ENCODE results near the gene CUL2.

The CUL2 gene

GRCh38 chr10:35126062-35126529 lies 36.0 kb upstream of the CUL2 start:
- no peaks in the 10 kb centered on the region for H3K9me3 ChIP-seq (ENCODE audit: control insufficient read depth, insufficient read depth, low read depth, low read length)
- TF ChIP-seq ZSCAN30 (tag by site-specific recombination; IDR thresholded peaks at IDR 0.05) = peak; percentile 7; the same call in 1 of the 2 replicates
- no peak for TF ChIP-seq ZNF341 (tag by site-specific recombination; IDR thresholded peaks at IDR 0.05; ENCODE audit: low read depth)
- 0 out of 2 replicates have a peak, but pooled peaks have one; percentile 13 for TF ChIP-seq ZNF292 (tag by site-specific recombination; IDR thresholded peaks at IDR 0.05; ENCODE audit: borderline replicate concordance, low read depth)
- TF ChIP-seq ZNF121 (tag by site-specific recombination; IDR thresholded peaks at IDR 0.05) = peak; percentile 9; the same call in 1 of the 2 replicates
- TF ChIP-seq ZNF394 (tag by site-specific recombination; IDR thresholded peaks at IDR 0.05; ENCODE audit: borderline replicate concordance) = peak; percentile 12; the same call in 1 of the 2 replicates
- H3K4me1 ChIP-seq (ENCODE audit: control insufficient read depth, insufficient read depth, low read length) = peaks cover 5% of the 10 kb centered on the region; the same call in 1 of the 2 replicates
- ChIA-PET POLR2A (interaction anchor here (0.5 to 3.6 kb wide), 13 partner anchors 9 to 467 kb away, joined by 3 to 47 read pairs (median 4); partner anchors contain the start of gene CUL2), CTCF (interaction anchor here (0.6 to 4.2 kb wide), 16 partner anchors 11 to 1833 kb away, joined by 3 to 28 read pairs (median 4); no protein-coding TSS in a partner anchor)
- peak overlapping the region; percentile 45 for H3K4me3 ChIP-seq (ENCODE audit: low read depth, low read length)
- no peaks in the 10 kb centered on the region for H3K36me3 ChIP-seq (ENCODE audit: control insufficient read depth in 2 of 2, insufficient read depth in 1 of 2, low read length in 2 of 2)
- peak overlapping the region; percentile 65; the same call in 1 of the 2 replicates for H3K27ac ChIP-seq (ENCODE audit: extremely low read depth, low read depth, low read length)

- Histone ChIP-seq H3K27ac (ENCODE audit: extremely low read depth, low read depth, low read length) (no peak overlapping the region), H3K4me3 (ENCODE audit: low read depth, low read length) (no peak overlapping the region), H3K9me3 (ENCODE audit: control insufficient read depth, insufficient read depth, low read depth, low read length) (no peaks in the 10 kb centered on the region), H3K4me1 (ENCODE audit: control insufficient read depth, insufficient read depth, low read length) (no peaks in the 10 kb centered on the region), H3K36me3 (ENCODE audit: control insufficient read depth in 2 of 2, insufficient read depth in 1 of 2, low read length in 2 of 2) (no peaks in the 10 kb centered on the region)
- ChIA-PET POLR2A (no interaction called here), CTCF (interaction anchor here (4.2 to 7.5 kb wide), 2 partner anchors 72 to 93 kb away, joined by 28 to 59 read pairs; no protein-coding TSS in a partner anchor)
- TF ChIP-seq ZNF416 (tag by site-specific recombination; IDR thresholded peaks at IDR 0.05) (no peak), ZNF510 (tag by site-specific recombination; IDR thresholded peaks at IDR 0.05; ENCODE audit: insufficient replicate concordance) (no peak), ZNF555 (tag by site-specific recombination; conservative IDR thresholded peaks at IDR 0.05) (no peak), BCL11B (tag by site-specific recombination; IDR thresholded peaks at IDR 0.05; ENCODE audit: low read depth) (no peak), AEBP2 (tag by site-specific recombination; IDR thresholded peaks at IDR 0.05; ENCODE audit: borderline replicate concordance) (no peak), ZNF302 (tag by site-specific recombination; IDR thresholded peaks at IDR 0.05; ENCODE audit: low read depth) (no peak), OVOL3 (tag by site-specific recombination; IDR thresholded peaks at IDR 0.05) (no peak), ZXDB (tag by site-specific recombination; IDR thresholded peaks at IDR 0.05) (no peak), INSM2 (tag by site-specific recombination; IDR thresholded peaks at IDR 0.05) (no peak), KLF8 (tag by site-specific recombination; IDR thresholded peaks at IDR 0.05) (no peak), ZBTB21 (tag by site-specific recombination; IDR thresholded peaks at IDR 0.05) (no peak), CTCF (tag by site-specific recombination; IDR thresholded peaks at IDR 0.05) (no peak), ZSCAN23 (tag by site-specific recombination; IDR thresholded peaks at IDR 0.05) (no peak), ZBTB48 (tag by site-specific recombination; IDR thresholded peaks at IDR 0.05) (no peak)
Observed at GRCh38 chr10:35124540-35124939, 34.4 kb upstream of the CUL2 start.

All from HEK293 (cell line).